K562 (cell line): ENCODE results near the gene TRMT1. TPM values are rescaled to one million over a fixed set of nuclear protein-coding genes. Genes with fewer than 3 reads are reported as not detected.

Experiments
- ATF1 ChIP-seq, 2 experiments: fragments of 450-650 bp in 1 of 2; IDR thresholded peaks; 2 replicates each; pipeline ENCODE4 v1.6.1; 2016; ENCODE audit warnings: missing compliant biosample characterization in 1 of 2, missing genetic modification characterization in 1 of 2
- CBFB ChIP-seq: sonication (generic); formaldehyde crosslinking; IDR thresholded peaks from 2 replicates; pipeline ENCODE4 v1.4.0; 2020; ENCODE audit warnings: mild to moderate bottlenecking, missing genetic modification reagents
- ELF2 ChIP-seq: fragments of 250-450 bp; sonication (Bioruptor Pico); IDR thresholded peaks from 2 replicates; pipeline ENCODE4 v1.5.0; 2021; ENCODE audit warnings: mild to moderate bottlenecking
- HDAC3 ChIP-seq: fragments of 450-650 bp; IDR thresholded peaks from 2 replicates; pipeline ENCODE4 v1.6.1; 2018; ENCODE audit warnings: borderline replicate concordance, mild to moderate bottlenecking, moderate library complexity; ENCODE audit not compliant: partially characterized antibody
- KDM5B ChIP-seq: fragments of 200-600 bp; sonication (generic); IDR thresholded peaks from 2 replicates; pipeline ENCODE4 v1.6.1; 2012; ENCODE audit warnings: low read depth, mild to moderate bottlenecking, moderate library complexity, low read length, control low read depth, inconsistent platforms; ENCODE audit not compliant: insufficient replicate concordance
- L3MBTL2 ChIP-seq: fragments of 450-650 bp; IDR thresholded peaks from 2 replicates; pipeline ENCODE4 v1.6.1; 2016; ENCODE audit warnings: mild to moderate bottlenecking, moderate library complexity
- MTF1 ChIP-seq: fragments of 250-450 bp; sonication (Bioruptor Pico); IDR thresholded peaks from 2 replicates; pipeline ENCODE4 v1.9.0; 2021; ENCODE audit warnings: moderate library complexity, mild to moderate bottlenecking, inconsistent platforms, borderline replicate concordance
- NR2C2 ChIP-seq, 2 experiments: fragments of 200-800 bp in 1 of 2; sonication (Bioruptor generic) in 1 of 2; sonication (generic) in 1 of 2; formaldehyde crosslinking in 1 of 2; IDR thresholded peaks; 2 replicates each; pipeline versions ENCODE4 v1.6.1 to v1.8.0; 2016 to 2022; ENCODE audit warnings: mild to moderate bottlenecking in 1 of 2, missing compliant biosample characterization in 1 of 2, missing genetic modification characterization in 1 of 2, missing genetic modification reagents in 1 of 2
- RAD21 ChIP-seq, 2 experiments: fragments of 250-450 bp in 1 of 2; fragments of 450-650 bp in 1 of 2; sonication (Bioruptor Pico) in 1 of 2; formaldehyde crosslinking in 1 of 2; IDR thresholded peaks in 1 of 2; conservative IDR thresholded peaks in 1 of 2; 2 replicates each; pipeline versions ENCODE4 v1.4.0 to v1.8.0; 2020 to 2022; ENCODE audit warnings: mild to moderate bottlenecking in 2 of 2, moderate library complexity in 1 of 2
- RBM25 ChIP-seq: fragments of 200-400 bp; formaldehyde crosslinking; IDR thresholded peaks from 2 replicates; pipeline ENCODE4 v1.6.1; 2018; ENCODE audit warnings: low read length, low read depth, moderate library complexity; ENCODE audit not compliant: severe bottlenecking
- RFX1 ChIP-seq: fragments of 450-650 bp; IDR thresholded peaks from 2 replicates; pipeline ENCODE4 v1.6.1; 2016; ENCODE audit warnings: mild to moderate bottlenecking, moderate library complexity
- SIX5 ChIP-seq, 2 experiments: IDR thresholded peaks; 2 replicates each; pipeline ENCODE4 v1.6.1; 2011; ENCODE audit warnings: low read length in 2 of 2, borderline replicate concordance in 1 of 2, low read depth in 1 of 2, mild to moderate bottlenecking in 1 of 2, moderate library complexity in 1 of 2; ENCODE audit not compliant: insufficient read depth in 1 of 2
- SMARCB1 ChIP-seq: IDR thresholded peaks from 2 replicates; pipeline ENCODE4 v1.6.1; 2011; ENCODE audit warnings: improper control_type of control experiment, low read depth; ENCODE audit not compliant: insufficient read length
- ZBTB17 ChIP-seq: fragments of 450-650 bp; formaldehyde crosslinking; IDR thresholded peaks from 2 replicates; pipeline ENCODE4 v1.4.0; 2020; ENCODE audit warnings: mild to moderate bottlenecking
- ZFPM2 ChIP-seq: fragments of 250-450 bp; sonication (Bioruptor Pico); IDR thresholded peaks from 2 replicates; pipeline ENCODE4 v1.5.1; 2022; ENCODE audit warnings: mild to moderate bottlenecking
- ZNF224 ChIP-seq: sonication (generic); formaldehyde crosslinking; IDR thresholded peaks from 2 replicates; pipeline ENCODE4 v1.8.0; 2022; ENCODE audit warnings: mild to moderate bottlenecking, missing genetic modification reagents
- ZNF384 ChIP-seq: IDR thresholded peaks from 2 replicates; pipeline ENCODE4 v1.6.1; 2012; ENCODE audit warnings: low read depth, low read length, improper control_type of control experiment
- ZNF586 ChIP-seq: fragments of 450-650 bp; formaldehyde crosslinking; conservative IDR thresholded peaks from 2 replicates; pipeline ENCODE4 v1.4.0; 2020; ENCODE audit warnings: mild to moderate bottlenecking, moderate library complexity
- ZNF668 ChIP-seq: fragments of 250-450 bp; sonication (Bioruptor Pico); IDR thresholded peaks from 2 replicates; pipeline ENCODE4 v1.8.0; 2022; ENCODE audit warnings: mild to moderate bottlenecking, inconsistent platforms
- ZNF785 ChIP-seq: fragments of 250-450 bp; sonication (Bioruptor Pico); IDR thresholded peaks from 2 replicates; pipeline ENCODE4 v1.4.0; 2020; ENCODE audit warnings: mild to moderate bottlenecking
- polyA plus RNA-seq, 8 experiments: library from polyadenylated mRNA; depleted of rRNA in 4 of 8; stranded (reverse) in 5 of 8; unstranded in 3 of 8; fragments of >200 nt; fragmentation: Nextera tagmentation in 2 of 8; fragmentation: Illumina TruSeq in 1 of 8; extraction: Ambion mirVana in 2 of 8; extraction: Trizol in 1 of 8; gene quantifications; 2 replicates each; pipeline versions ENCODE4 v1.2.1 to v1.2.3, GENCODE V29; 2011 to 2014; ENCODE audit warnings: inconsistent platforms in 1 of 8, missing spikeins in 1 of 8
- total RNA-seq, 7 experiments: library from RNA; depleted of rRNA in 6 of 7; stranded (reverse); fragments of >200 nt in 6 of 7; fragmentation: Illumina TruSeq in 2 of 7; extraction: Trizol in 2 of 7; gene quantifications; 2 replicates each; pipeline versions ENCODE4 v1.2.1 to v1.2.3, GENCODE V29; 2011 to 2021; ENCODE audit warnings: low replicate concordance in 1 of 7
- TF ChIP-seq, protein P1 (sequence below): fragments of 250-450 bp; sonication (Bioruptor Pico); IDR thresholded peaks from 2 replicates; pipeline ENCODE4 v1.8.0; 2021; ENCODE audit warnings: moderate library complexity, mild to moderate bottlenecking, inconsistent platforms
- TF ChIP-seq, protein P2 (sequence below): fragments of 250-450 bp; sonication (Bioruptor Pico); IDR thresholded peaks from 2 replicates; pipeline ENCODE4 v1.5.0; 2022; ENCODE audit warnings: mild to moderate bottlenecking
- TF ChIP-seq, protein P3 (sequence below): fragments of 450-650 bp; IDR thresholded peaks from 2 replicates; pipeline ENCODE4 v1.7.1; 2018; ENCODE audit warnings: mild to moderate bottlenecking, low read depth; ENCODE audit not compliant: partially characterized antibody

The TRMT1 gene
- total and polyA plus RNA-seq, 9 of the 15 experiments (the other 6 are each of a cell fraction or from before 2014, with no cell fraction given) = 5.8 to 158 (median 54.3) TPM

DNA sequence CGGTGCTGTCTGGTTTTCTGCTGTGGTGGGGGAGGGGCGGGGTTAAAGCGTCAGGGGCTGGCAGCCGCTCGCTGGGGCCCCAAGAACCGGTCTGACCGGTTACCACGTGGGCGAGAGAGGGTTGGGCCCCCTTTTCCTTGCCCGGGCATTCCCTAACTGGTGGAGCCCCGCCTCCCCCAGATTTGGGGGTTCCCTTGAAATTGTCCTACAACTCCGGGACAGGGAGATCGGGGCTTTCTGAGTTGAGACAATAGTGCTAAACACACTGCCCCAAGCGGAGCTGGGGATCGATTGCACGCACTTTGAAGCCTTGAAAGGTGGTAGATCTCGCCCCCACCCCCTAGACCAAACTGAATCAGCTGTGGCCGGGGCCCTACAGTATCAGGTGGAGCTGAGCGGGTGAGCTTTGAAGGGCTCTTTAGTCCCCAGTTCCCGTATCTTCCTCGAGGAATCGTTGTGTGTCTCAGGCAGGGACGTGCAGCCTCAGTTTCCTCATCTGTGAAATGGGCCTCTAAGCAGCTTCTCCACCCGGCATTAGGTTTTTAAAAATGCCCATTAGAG, 38.5 kb upstream of the TRMT1 start (continued):
- TF ChIP-seq MTF1 (CRISPR knock-in tag) (no peak), HDAC3 (peak; percentile 39), RAD21 (CRISPR knock-in tag; conservative IDR thresholded peaks at IDR 0.05 in 1 of 2, IDR thresholded peaks at IDR 0.05 in 1 of 2) (peak in 1 of 2 experiments; percentile 0; a peak in 1 of 4 replicates), ZFPM2 (CRISPR knock-in tag) (no peak), RBM25 (peak; percentile 97), ZNF384 (no peak), L3MBTL2 (no peak), ATF1 (CRISPR knock-in tag; IDR thresholded peaks at IDR 0.05) (no peak), ATF1 (tag; IDR thresholded peaks at IDR 0.05) (peak; percentile 55; the same call in 1 of the 2 replicates), ELF2 (CRISPR knock-in tag) (no peak), RFX1 (no peak), ZNF668 (no peak), KDM5B (peak; percentile 83), SIX5 (IDR thresholded peaks at IDR 0.05; ENCODE audit: borderline replicate concordance in 1 of 2, insufficient read depth in 1 of 2, low read depth in 1 of 2, low read length in 2 of 2) (no peak), SMARCB1 (no peak), ZNF224 (CRISPR knock-in tag) (no peak), CBFB (no peak), ZNF785 (CRISPR knock-in tag) (no peak), ZBTB17 (CRISPR knock-in tag) (no peak), ZNF586 (no peak), NR2C2 (CRISPR knock-in tag; IDR thresholded peaks at IDR 0.05) (no peak), NR2C2 (tag; IDR thresholded peaks at IDR 0.05) (no peak)
- TF ChIP-seq, protein P1, sequence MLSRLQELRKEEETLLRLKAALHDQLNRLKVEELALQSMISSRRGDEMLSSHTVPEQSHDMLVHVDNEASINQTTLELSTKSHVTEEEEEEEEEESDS (CRISPR knock-in tag) = no peak
- TF ChIP-seq, protein P2, sequence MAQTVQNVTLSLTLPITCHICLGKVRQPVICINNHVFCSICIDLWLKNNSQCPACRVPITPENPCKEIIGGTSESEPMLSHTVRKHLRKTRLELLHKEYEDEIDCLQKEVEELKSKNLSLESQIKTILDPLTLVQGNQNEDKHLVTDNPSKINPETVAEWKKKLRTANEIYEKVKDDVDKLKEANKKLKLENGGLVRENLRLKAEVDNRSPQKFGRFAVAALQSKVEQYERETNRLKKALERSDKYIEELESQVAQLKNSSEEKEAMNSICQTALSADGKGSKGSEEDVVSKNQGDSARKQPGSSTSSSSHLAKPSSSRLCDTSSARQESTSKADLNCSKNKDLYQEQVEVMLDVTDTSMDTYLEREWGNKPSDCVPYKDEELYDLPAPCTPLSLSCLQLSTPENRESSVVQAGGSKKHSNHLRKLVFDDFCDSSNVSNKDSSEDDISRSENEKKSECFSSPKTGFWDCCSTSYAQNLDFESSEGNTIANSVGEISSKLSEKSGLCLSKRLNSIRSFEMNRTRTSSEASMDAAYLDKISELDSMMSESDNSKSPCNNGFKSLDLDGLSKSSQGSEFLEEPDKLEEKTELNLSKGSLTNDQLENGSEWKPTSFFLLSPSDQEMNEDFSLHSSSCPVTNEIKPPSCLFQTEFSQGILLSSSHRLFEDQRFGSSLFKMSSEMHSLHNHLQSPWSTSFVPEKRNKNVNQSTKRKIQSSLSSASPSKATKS (CRISPR knock-in tag) = no peak
- TF ChIP-seq, protein P3, sequence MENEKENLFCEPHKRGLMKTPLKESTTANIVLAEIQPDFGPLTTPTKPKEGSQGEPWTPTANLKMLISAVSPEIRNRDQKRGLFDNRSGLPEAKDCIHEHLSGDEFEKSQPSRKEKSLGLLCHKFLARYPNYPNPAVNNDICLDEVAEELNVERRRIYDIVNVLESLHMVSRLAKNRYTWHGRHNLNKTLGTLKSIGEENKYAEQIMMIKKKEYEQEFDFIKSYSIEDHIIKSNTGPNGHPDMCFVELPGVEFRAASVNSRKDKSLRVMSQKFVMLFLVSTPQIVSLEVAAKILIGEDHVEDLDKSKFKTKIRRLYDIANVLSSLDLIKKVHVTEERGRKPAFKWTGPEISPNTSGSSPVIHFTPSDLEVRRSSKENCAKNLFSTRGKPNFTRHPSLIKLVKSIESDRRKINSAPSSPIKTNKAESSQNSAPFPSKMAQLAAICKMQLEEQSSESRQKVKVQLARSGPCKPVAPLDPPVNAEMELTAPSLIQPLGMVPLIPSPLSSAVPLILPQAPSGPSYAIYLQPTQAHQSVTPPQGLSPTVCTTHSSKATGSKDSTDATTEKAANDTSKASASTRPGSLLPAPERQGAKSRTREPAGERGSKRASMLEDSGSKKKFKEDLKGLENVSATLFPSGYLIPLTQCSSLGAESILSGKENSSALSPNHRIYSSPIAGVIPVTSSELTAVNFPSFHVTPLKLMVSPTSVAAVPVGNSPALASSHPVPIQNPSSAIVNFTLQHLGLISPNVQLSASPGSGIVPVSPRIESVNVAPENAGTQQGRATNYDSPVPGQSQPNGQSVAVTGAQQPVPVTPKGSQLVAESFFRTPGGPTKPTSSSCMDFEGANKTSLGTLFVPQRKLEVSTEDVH = peak; percentile 22
